Measurements from ENCODE around the gene TBC1D17. TPM values are rescaled to one million over a fixed set of nuclear protein-coding genes. Genes with fewer than 3 reads are reported as not detected.

TBC1D17 gene
- total RNA-seq, 1 experiment from 2014 or later: 35.1 TPM

DNA sequence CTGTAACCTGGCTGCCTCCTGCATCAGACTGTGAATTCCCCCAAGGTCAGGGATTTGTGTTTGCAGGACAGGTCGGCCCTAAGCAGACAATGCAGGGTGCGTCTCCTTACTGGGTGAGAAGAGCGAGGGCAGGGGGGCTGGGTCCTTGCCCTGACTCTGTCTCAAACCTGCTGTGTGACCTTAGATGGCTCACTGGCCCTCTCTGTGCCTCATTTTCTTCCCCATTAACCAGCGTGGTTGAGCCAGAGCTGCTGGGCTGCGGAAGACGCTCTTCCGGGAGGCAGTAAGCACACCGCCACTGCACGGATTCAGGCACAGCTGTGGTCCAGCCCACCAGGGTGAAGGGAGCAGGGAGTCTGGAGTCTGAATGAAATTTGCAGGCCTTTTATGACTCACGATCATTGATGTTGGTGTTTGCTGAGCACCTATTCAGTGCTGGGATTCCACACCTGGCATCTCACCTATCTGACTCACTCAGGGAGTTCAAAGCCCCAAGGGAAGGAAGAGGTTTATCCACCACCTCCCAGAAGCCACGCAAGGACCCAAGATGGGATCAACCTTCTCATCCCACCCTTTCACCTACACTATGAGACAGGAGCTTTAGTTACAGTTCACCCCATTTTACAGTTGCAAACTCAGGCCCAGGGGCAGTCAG, 2.9 kb upstream of the TBC1D17 start:
- Histone ChIP-seq H3K9me3 (ENCODE audit: low read depth, low read length, poor library complexity, severe bottlenecking) (no peaks in the 10 kb centered on the region), H3K4me1 (ENCODE audit: insufficient read depth, low read length, poor library complexity, severe bottlenecking) (peaks cover 23% of the 10 kb centered on the region), H3K27me3 (replicated peaks; ENCODE audit: insufficient read depth, low read depth, low read length, poor library complexity) (no peaks in the 10 kb centered on the region), H3K36me3 (ENCODE audit: insufficient read depth, low read length, poor library complexity, severe bottlenecking) (peaks cover 10% of the 10 kb centered on the region), H3K27ac (ENCODE audit: low read depth, low read length, poor library complexity, severe bottlenecking) (no peak overlapping the region), H3K4me3 (ENCODE audit: low read depth, low read length, poor library complexity, severe bottlenecking) (no peak overlapping the region)
- ChIA-PET POLR2A (ENCODE audit: low non-redundant PET) (no interaction called here), CTCF (no interaction called here)
- DNase-seq (ENCODE audit: low spot score): no peak
- intact Hi-C loops (cut with micrococcal nuclease; ENCODE audit: unreplicated experiment): loop anchor here (10.0 kb wide), 1 partner anchor 380 kb away; the partner anchor contains the start of gene RPS11
- BruUV-seq (replicated peaks): no TSS peak
- TF ChIP-seq, protein P1, sequence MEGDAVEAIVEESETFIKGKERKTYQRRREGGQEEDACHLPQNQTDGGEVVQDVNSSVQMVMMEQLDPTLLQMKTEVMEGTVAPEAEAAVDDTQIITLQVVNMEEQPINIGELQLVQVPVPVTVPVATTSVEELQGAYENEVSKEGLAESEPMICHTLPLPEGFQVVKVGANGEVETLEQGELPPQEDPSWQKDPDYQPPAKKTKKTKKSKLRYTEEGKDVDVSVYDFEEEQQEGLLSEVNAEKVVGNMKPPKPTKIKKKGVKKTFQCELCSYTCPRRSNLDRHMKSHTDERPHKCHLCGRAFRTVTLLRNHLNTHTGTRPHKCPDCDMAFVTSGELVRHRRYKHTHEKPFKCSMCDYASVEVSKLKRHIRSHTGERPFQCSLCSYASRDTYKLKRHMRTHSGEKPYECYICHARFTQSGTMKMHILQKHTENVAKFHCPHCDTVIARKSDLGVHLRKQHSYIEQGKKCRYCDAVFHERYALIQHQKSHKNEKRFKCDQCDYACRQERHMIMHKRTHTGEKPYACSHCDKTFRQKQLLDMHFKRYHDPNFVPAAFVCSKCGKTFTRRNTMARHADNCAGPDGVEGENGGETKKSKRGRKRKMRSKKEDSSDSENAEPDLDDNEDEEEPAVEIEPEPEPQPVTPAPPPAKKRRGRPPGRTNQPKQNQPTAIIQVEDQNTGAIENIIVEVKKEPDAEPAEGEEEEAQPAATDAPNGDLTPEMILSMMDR (conservative IDR thresholded peaks at IDR 0.05; ENCODE audit: low read depth, low read length): no peak
- TF ChIP-seq EZH2 (IDR thresholded peaks at IDR 0.05; ENCODE audit: borderline replicate concordance, low read depth, low read length, poor library complexity, severe bottlenecking): no peak

- H3K4me1 ChIP-seq (ENCODE audit: insufficient read depth, low read length, poor library complexity, severe bottlenecking): peaks cover 23% of the 10 kb centered on the region
- H3K27me3 ChIP-seq (replicated peaks; ENCODE audit: insufficient read depth, low read depth, low read length, poor library complexity): no peaks in the 10 kb centered on the region
- DNase-seq (ENCODE audit: low spot score): no peak
- H3K4me3 ChIP-seq (ENCODE audit: low read depth, low read length, poor library complexity, severe bottlenecking): peak overlapping the region; percentile 95
- intact Hi-C loops (cut with micrococcal nuclease; ENCODE audit: unreplicated experiment): loop anchor here (10.0 kb wide), 1 partner anchor 380 kb away; the partner anchor contains the start of gene RPS11
- ChIA-PET CTCF (no interaction called here), POLR2A (ENCODE audit: low non-redundant PET) (interaction anchor here (1.0 kb wide), 1 partner anchor 10 kb away, joined by 3 read pairs; no protein-coding TSS in a partner anchor)
- H3K36me3 ChIP-seq (ENCODE audit: insufficient read depth, low read length, poor library complexity, severe bottlenecking): peaks cover 13% of the 10 kb centered on the region
- no peaks in the 10 kb centered on the region for H3K9me3 ChIP-seq (ENCODE audit: low read depth, low read length, poor library complexity, severe bottlenecking)
- BruUV-seq (replicated peaks): no TSS peak
- TF ChIP-seq, protein P1 (conservative IDR thresholded peaks at IDR 0.05; ENCODE audit: low read depth, low read length): no peak
- TF ChIP-seq EZH2 (IDR thresholded peaks at IDR 0.05; ENCODE audit: borderline replicate concordance, low read depth, low read length, poor library complexity, severe bottlenecking): no peak
- peak overlapping the region; percentile 99 for H3K27ac ChIP-seq (ENCODE audit: low read depth, low read length, poor library complexity, severe bottlenecking)
Measured at GRCh38 chr19:49875177-49875576, 2.3 kb upstream of the TBC1D17 start.

- BruUV-seq (replicated peaks): TSS peak; percentile 61
- POLR2A ChIA-PET (ENCODE audit: low non-redundant PET): interaction anchor here (0.5 to 1.0 kb wide), 4 partner anchors 11 to 883 kb away, joined by 3 to 8 read pairs (median 5); partner anchors contain the start of genes GYS1 and RUVBL2
Measured at GRCh38 chr19:49875857-49876421, 1.6 kb upstream of the TBC1D17 start.

More at GRCh38 chr19:49875857-49876421, 1.6 kb upstream of the TBC1D17 start:
- no peaks in the 10 kb centered on the region for H3K27me3 ChIP-seq (replicated peaks; ENCODE audit: insufficient read depth, low read depth, low read length, poor library complexity)
- H3K36me3 ChIP-seq (ENCODE audit: insufficient read depth, low read length, poor library complexity, severe bottlenecking): peaks cover 20% of the 10 kb centered on the region
- CTCF ChIA-PET: interaction anchor here (0.6 kb wide), 1 partner anchor 11 kb away, joined by 10 read pairs; no protein-coding TSS in a partner anchor
- DNase-seq (ENCODE audit: low spot score): peak; percentile 61
- intact Hi-C loops (cut with micrococcal nuclease; ENCODE audit: unreplicated experiment): loop anchor here (10.0 kb wide), 1 partner anchor 381 kb away; the partner anchor contains the start of gene RPS11
- no peaks in the 10 kb centered on the region for H3K9me3 ChIP-seq (ENCODE audit: low read depth, low read length, poor library complexity, severe bottlenecking)
- H3K4me3 ChIP-seq (ENCODE audit: low read depth, low read length, poor library complexity, severe bottlenecking): peak overlapping the region; percentile 95
- TF ChIP-seq EZH2 (IDR thresholded peaks at IDR 0.05; ENCODE audit: borderline replicate concordance, low read depth, low read length, poor library complexity, severe bottlenecking): no peak
- TF ChIP-seq, protein P1 (conservative IDR thresholded peaks at IDR 0.05; ENCODE audit: low read depth, low read length): no peak
- peaks cover 17% of the 10 kb centered on the region for H3K4me1 ChIP-seq (ENCODE audit: insufficient read depth, low read length, poor library complexity, severe bottlenecking)
- H3K27ac ChIP-seq (ENCODE audit: low read depth, low read length, poor library complexity, severe bottlenecking): peak overlapping the region; percentile 99
